GM23338 (cell line): ENCODE data around the gene DHRS13. TPM values are rescaled to one million over a fixed set of nuclear protein-coding genes. Genes with fewer than 3 reads are reported as not detected.

Source experiments
- ATAC-seq: fragments of 200-7000 bp; cut with Tn5 transposase; 3 replicates; pipeline ENCODE4 v1.9.1; 2020
- DNase-seq: peaks from one replicate; pipeline ENCODE4 v3.0.0-alpha.2; 2015; ENCODE audit warnings: low spot score
- H2AFZ ChIP-seq: fragments of 200-600 bp; sonication (generic); 2 replicates; pipeline ENCODE4 v1.8.0; 2016; ENCODE audit warnings: antibody characterized with exemption, mild to moderate bottlenecking, moderate library complexity
- H3F3A ChIP-seq: fragments of 200-600 bp; sonication (generic); replicated peaks from 2 replicates; pipeline ENCODE4 v1.8.0; 2017; ENCODE audit warnings: antibody characterized with exemption, mixed run types, low read depth
- H3K27ac ChIP-seq: fragments of 200-600 bp; sonication (generic); 2 replicates; pipeline ENCODE4 v1.6.1; 2016; ENCODE audit warnings: low read depth
- H3K27me3 ChIP-seq: fragments of 200-600 bp; sonication (generic); 2 replicates; pipeline ENCODE4 v1.8.0; 2016; ENCODE audit warnings: mild to moderate bottlenecking, mixed run types, moderate library complexity; ENCODE audit not compliant: insufficient read depth
- H3K36me3 ChIP-seq: fragments of 200-600 bp; sonication (generic); 2 replicates; pipeline ENCODE4 v1.8.0; 2016; ENCODE audit warnings: mild to moderate bottlenecking; ENCODE audit not compliant: insufficient read depth
- H3K4me1 ChIP-seq: fragments of 200-600 bp; sonication (generic); 2 replicates; pipeline ENCODE4 v1.8.0; 2016; ENCODE audit warnings: mild to moderate bottlenecking, moderate library complexity; ENCODE audit not compliant: insufficient read depth
- H3K4me2 ChIP-seq: fragments of 200-600 bp; sonication (generic); 2 replicates; pipeline ENCODE4 v1.7.1; 2017; ENCODE audit warnings: mixed run types
- H3K4me3 ChIP-seq: fragments of 200-600 bp; sonication (generic); 2 replicates; pipeline ENCODE4 v1.6.1; 2016; ENCODE audit warnings: mixed run types
- H3K79me2 ChIP-seq: fragments of 200-600 bp; sonication (generic); replicated peaks from 2 replicates; pipeline ENCODE4 v1.8.0; 2017; ENCODE audit warnings: mild to moderate bottlenecking; ENCODE audit not compliant: insufficient read depth
- H3K9me2 ChIP-seq: fragments of 200-600 bp; sonication (generic); 2 replicates; pipeline ENCODE4 v1.8.0; 2017; ENCODE audit not compliant: insufficient read depth
- H4K20me1 ChIP-seq: fragments of 200-600 bp; sonication (generic); replicated peaks from 2 replicates; pipeline ENCODE4 v1.8.0; 2017; ENCODE audit warnings: mild to moderate bottlenecking; ENCODE audit not compliant: insufficient read depth
- H3K27ac Mint-ChIP-seq: 2 replicates; pipeline ENCODE4 v1.8.0; 2020; ENCODE audit warnings: inconsistent platforms, mild to moderate bottlenecking, moderate library complexity, mixed read lengths
- H3K27me3 Mint-ChIP-seq: 3 replicates; pipeline ENCODE4 v1.8.0; 2022; ENCODE audit warnings: low read depth, mild to moderate bottlenecking, moderate library complexity, mixed read lengths, inconsistent platforms; ENCODE audit not compliant: insufficient read depth, poor library complexity
- H3K36me3 Mint-ChIP-seq: 3 replicates; pipeline ENCODE4 v1.8.0; 2021; ENCODE audit warnings: low read depth, mild to moderate bottlenecking, inconsistent platforms, moderate library complexity, mixed read lengths
- H3K4me1 Mint-ChIP-seq: 3 replicates; pipeline ENCODE4 v1.8.0; 2020; ENCODE audit warnings: mild to moderate bottlenecking, inconsistent platforms, mixed read lengths
- H3K4me3 Mint-ChIP-seq: 3 replicates; pipeline ENCODE4 v1.8.0; 2021; ENCODE audit warnings: moderate library complexity, mild to moderate bottlenecking, inconsistent platforms, mixed read lengths
- H3K9me3 Mint-ChIP-seq: 3 replicates; pipeline ENCODE4 v1.8.0; 2020; ENCODE audit warnings: moderate library complexity, mild to moderate bottlenecking, inconsistent platforms, mixed read lengths
- ETS1 ChIP-seq: IDR thresholded peaks from 2 replicates; pipeline ENCODE4 v1.6.1; 2016; ENCODE audit warnings: antibody characterized with exemption
- EZH2 ChIP-seq: fragments of 200-600 bp; sonication (generic); IDR thresholded peaks from one replicate; pipeline ENCODE4 v1.8.0; 2017; ENCODE audit warnings: antibody characterized with exemption, mild to moderate bottlenecking, low read depth; ENCODE audit not compliant: unreplicated experiment
- EZH2phosphoT487 ChIP-seq: fragments of 200-600 bp; sonication (generic); IDR thresholded peaks from one replicate; pipeline ENCODE4 v1.8.1; 2018; ENCODE audit warnings: antibody characterized with exemption; ENCODE audit not compliant: unreplicated experiment
- JUNB ChIP-seq: IDR thresholded peaks from one replicate; pipeline ENCODE4 v1.6.1; 2016; ENCODE audit warnings: antibody characterized with exemption; ENCODE audit not compliant: unreplicated experiment
- NANOG ChIP-seq: IDR thresholded peaks from 2 replicates; pipeline ENCODE4 v1.6.1; 2016; ENCODE audit warnings: antibody characterized with exemption, borderline replicate concordance
- POLR2AphosphoS5 ChIP-seq: IDR thresholded peaks from 2 replicates; pipeline ENCODE4 v1.6.1; 2016; ENCODE audit warnings: antibody characterized with exemption, low read depth
- STAT1 ChIP-seq: IDR thresholded peaks from one replicate; pipeline ENCODE4 v1.6.1; 2016; ENCODE audit warnings: antibody characterized with exemption; ENCODE audit not compliant: unreplicated experiment
- ZNF114 ChIP-seq: fragments of 250-450 bp; sonication (Bioruptor Pico); IDR thresholded peaks from 2 replicates; pipeline ENCODE4 v1.5.0; 2020; ENCODE audit warnings: mild to moderate bottlenecking, moderate library complexity
- ZNF331 ChIP-seq: fragments of 250-450 bp; sonication (Bioruptor Pico); IDR thresholded peaks from 2 replicates; pipeline ENCODE4 v1.5.0; 2020; ENCODE audit warnings: low read depth, mild to moderate bottlenecking, moderate library complexity
- polyA plus RNA-seq: library from polyadenylated mRNA; unstranded; fragments of >200 nt; fragmentation: Nextera tagmentation; extraction: Ambion mirVana; gene quantifications from 2 replicates; pipeline ENCODE4 v1.2.1, GENCODE V29; 2016
- total RNA-seq: library from RNA; depleted of rRNA; stranded (reverse); fragments of >200 nt; shearing (Covaris generic); gene quantifications from 2 replicates; pipeline ENCODE4 v1.2.3, GENCODE V29; 2014
- TF ChIP-seq, protein P1 (sequence below): IDR thresholded peaks from one replicate; pipeline ENCODE4 v1.6.1; 2018; ENCODE audit warnings: antibody characterized with exemption; ENCODE audit not compliant: unreplicated experiment
- TF ChIP-seq, protein P2 (sequence below), 2 experiments: fragments of 200-600 bp in 1 of 2; sonication (generic) in 1 of 2; conservative IDR thresholded peaks; 2 replicates each; pipeline versions ENCODE4 v1.5.1 to v1.6.1; 2016 to 2017; ENCODE audit warnings: antibody characterized with exemption in 2 of 2, low read depth in 2 of 2, mild to moderate bottlenecking in 2 of 2, moderate library complexity in 1 of 2

Gene DHRS13
- total and polyA plus RNA-seq, 2 experiments from 2014 or later: 5.4 to 34.2 TPM

GRCh38 chr17:28892024-28892423 is 10.9 kb downstream of the DHRS13 start (continued):
- TF ChIP-seq, protein P1, sequence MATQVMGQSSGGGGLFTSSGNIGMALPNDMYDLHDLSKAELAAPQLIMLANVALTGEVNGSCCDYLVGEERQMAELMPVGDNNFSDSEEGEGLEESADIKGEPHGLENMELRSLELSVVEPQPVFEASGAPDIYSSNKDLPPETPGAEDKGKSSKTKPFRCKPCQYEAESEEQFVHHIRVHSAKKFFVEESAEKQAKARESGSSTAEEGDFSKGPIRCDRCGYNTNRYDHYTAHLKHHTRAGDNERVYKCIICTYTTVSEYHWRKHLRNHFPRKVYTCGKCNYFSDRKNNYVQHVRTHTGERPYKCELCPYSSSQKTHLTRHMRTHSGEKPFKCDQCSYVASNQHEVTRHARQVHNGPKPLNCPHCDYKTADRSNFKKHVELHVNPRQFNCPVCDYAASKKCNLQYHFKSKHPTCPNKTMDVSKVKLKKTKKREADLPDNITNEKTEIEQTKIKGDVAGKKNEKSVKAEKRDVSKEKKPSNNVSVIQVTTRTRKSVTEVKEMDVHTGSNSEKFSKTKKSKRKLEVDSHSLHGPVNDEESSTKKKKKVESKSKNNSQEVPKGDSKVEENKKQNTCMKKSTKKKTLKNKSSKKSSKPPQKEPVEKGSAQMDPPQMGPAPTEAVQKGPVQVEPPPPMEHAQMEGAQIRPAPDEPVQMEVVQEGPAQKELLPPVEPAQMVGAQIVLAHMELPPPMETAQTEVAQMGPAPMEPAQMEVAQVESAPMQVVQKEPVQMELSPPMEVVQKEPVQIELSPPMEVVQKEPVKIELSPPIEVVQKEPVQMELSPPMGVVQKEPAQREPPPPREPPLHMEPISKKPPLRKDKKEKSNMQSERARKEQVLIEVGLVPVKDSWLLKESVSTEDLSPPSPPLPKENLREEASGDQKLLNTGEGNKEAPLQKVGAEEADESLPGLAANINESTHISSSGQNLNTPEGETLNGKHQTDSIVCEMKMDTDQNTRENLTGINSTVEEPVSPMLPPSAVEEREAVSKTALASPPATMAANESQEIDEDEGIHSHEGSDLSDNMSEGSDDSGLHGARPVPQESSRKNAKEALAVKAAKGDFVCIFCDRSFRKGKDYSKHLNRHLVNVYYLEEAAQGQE: no peak
- TF ChIP-seq EZH2phosphoT487: no peak
- TF ChIP-seq NANOG: no peak

DNA sequence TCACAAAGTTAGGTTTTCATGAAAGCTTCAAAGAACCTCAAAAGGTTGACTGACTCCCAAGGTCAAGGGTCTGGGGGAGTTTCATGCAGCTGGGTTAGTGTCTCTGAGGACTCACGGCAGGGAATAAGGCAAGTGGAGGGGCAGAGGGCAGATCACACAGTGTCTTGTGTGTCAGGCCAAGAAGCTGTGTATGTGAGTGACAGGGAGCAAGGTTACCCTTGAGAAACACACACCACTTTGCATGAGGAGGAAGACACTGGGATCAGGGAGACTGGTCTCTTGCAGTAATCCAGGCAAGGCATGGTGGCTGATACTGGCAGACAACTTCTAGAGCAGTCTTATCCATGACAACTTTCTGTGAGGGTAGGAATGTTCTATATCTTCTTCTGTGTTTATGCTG is 11.7 kb downstream of the DHRS13 start:
- ATAC-seq: no peak
- peaks cover 9% of the 10 kb centered on the region; the same call in 1 of the 2 replicates for H4K20me1 ChIP-seq
- H3K4me3 Mint-ChIP-seq: no peak overlapping the region
- H3K79me2 ChIP-seq: peaks cover 27% of the 10 kb centered on the region
- no peak overlapping the region for H3K27ac Mint-ChIP-seq
- no peak overlapping the region for H3K4me3 ChIP-seq
- no peak overlapping the region for H3K4me2 ChIP-seq
- peaks cover 13% of the 10 kb centered on the region for H3K4me1 ChIP-seq
- no peak overlapping the region for H3K27ac ChIP-seq
- peaks cover 27% of the 10 kb centered on the region for H3K4me1 Mint-ChIP-seq
- no peaks in the 10 kb centered on the region for H3K9me2 ChIP-seq
- no peak overlapping the region for H2AFZ ChIP-seq
- H3K9me3 Mint-ChIP-seq: no peaks in the 10 kb centered on the region
- H3K27me3 ChIP-seq: no peaks in the 10 kb centered on the region
- peaks cover 31% of the 10 kb centered on the region for H3K36me3 Mint-ChIP-seq
- no peaks in the 10 kb centered on the region for H3K36me3 ChIP-seq
- peaks cover 12% of the 10 kb centered on the region; the same call in 1 of the 2 replicates for H3F3A ChIP-seq
- H3K27me3 Mint-ChIP-seq: peaks cover 15% of the 10 kb centered on the region
- DNase-seq: no peak
- no peak for TF ChIP-seq ETS1
- no peak for TF ChIP-seq POLR2AphosphoS5
- TF ChIP-seq, protein P1: no peak
- TF ChIP-seq EZH2: no peak
- TF ChIP-seq, protein P2, sequence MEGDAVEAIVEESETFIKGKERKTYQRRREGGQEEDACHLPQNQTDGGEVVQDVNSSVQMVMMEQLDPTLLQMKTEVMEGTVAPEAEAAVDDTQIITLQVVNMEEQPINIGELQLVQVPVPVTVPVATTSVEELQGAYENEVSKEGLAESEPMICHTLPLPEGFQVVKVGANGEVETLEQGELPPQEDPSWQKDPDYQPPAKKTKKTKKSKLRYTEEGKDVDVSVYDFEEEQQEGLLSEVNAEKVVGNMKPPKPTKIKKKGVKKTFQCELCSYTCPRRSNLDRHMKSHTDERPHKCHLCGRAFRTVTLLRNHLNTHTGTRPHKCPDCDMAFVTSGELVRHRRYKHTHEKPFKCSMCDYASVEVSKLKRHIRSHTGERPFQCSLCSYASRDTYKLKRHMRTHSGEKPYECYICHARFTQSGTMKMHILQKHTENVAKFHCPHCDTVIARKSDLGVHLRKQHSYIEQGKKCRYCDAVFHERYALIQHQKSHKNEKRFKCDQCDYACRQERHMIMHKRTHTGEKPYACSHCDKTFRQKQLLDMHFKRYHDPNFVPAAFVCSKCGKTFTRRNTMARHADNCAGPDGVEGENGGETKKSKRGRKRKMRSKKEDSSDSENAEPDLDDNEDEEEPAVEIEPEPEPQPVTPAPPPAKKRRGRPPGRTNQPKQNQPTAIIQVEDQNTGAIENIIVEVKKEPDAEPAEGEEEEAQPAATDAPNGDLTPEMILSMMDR (conservative IDR thresholded peaks at IDR 0.05; ENCODE audit: low read depth in 2 of 2): no peak
- no peak for TF ChIP-seq NANOG
- TF ChIP-seq JUNB: no peak
- no peak for TF ChIP-seq STAT1
- TF ChIP-seq ZNF331 (CRISPR knock-in tag): no peak
- TF ChIP-seq ZNF114 (CRISPR knock-in tag): no peak
